ENCODE measurements around the gene MAP3K15.

DNA sequence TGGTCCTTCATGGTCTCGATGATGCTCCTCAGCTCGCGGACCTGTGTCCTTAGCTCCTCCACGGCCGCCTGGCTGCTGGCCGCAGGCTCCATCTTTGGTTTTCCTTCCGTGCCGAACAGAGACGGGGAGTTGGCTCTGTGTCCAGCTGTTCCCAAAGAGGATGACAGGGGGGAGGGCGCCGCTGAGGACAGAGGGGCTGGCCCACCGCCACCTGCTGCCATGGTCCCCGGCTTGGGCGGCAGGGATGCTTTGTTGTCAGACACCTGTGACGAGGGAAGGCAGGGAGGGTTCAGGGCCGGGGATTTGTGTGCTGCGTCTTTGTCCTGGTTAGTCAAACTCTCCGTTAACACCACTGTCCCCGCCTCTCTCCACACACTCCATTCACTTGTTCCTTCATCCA lies 26.6 kb upstream of the MAP3K15 start:
- TF ChIP-seq EZH2 (IDR thresholded peaks at IDR 0.05; ENCODE audit: insufficient read depth, poor library complexity, severe bottlenecking) (no peak), EZH2phosphoT487 (IDR thresholded peaks at IDR 0.05; ENCODE audit: insufficient read depth, low read depth) (no peak)

Data from GM23248 (cell line).